ENCODE data around the gene SPTSSA.
A peak's percentile ranks its signal among the peaks of the same experiment; 100 is the strongest.

Gene SPTSSA

DNA sequence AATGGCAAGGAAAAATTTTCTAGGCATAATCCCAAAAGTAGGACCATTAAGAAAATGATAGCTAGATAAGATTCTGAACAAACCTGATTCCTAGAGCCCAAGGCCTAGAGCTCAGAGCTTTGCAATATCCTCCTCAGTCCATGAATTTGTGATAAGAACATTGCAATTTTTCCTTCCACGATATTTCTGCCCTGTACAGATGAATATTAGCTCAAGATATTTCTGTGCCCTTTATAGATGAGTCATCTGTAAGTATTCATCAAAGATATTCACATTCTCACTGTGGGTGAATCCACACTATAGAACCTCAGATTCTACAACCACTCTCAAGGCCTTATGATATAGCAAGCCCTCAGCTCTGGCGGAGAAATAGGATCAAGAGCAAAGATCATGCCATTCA is 40.0 kb upstream of the SPTSSA start:
- TF ChIP-seq POLR2AphosphoS5 (IDR thresholded peaks at IDR 0.05; ENCODE audit: low read depth, low read length) = no peak
- TF ChIP-seq, protein P1, sequence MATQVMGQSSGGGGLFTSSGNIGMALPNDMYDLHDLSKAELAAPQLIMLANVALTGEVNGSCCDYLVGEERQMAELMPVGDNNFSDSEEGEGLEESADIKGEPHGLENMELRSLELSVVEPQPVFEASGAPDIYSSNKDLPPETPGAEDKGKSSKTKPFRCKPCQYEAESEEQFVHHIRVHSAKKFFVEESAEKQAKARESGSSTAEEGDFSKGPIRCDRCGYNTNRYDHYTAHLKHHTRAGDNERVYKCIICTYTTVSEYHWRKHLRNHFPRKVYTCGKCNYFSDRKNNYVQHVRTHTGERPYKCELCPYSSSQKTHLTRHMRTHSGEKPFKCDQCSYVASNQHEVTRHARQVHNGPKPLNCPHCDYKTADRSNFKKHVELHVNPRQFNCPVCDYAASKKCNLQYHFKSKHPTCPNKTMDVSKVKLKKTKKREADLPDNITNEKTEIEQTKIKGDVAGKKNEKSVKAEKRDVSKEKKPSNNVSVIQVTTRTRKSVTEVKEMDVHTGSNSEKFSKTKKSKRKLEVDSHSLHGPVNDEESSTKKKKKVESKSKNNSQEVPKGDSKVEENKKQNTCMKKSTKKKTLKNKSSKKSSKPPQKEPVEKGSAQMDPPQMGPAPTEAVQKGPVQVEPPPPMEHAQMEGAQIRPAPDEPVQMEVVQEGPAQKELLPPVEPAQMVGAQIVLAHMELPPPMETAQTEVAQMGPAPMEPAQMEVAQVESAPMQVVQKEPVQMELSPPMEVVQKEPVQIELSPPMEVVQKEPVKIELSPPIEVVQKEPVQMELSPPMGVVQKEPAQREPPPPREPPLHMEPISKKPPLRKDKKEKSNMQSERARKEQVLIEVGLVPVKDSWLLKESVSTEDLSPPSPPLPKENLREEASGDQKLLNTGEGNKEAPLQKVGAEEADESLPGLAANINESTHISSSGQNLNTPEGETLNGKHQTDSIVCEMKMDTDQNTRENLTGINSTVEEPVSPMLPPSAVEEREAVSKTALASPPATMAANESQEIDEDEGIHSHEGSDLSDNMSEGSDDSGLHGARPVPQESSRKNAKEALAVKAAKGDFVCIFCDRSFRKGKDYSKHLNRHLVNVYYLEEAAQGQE (IDR thresholded peaks at IDR 0.05; ENCODE audit: insufficient read depth in 1 of 2, low read depth in 2 of 2, low read length in 2 of 2) = no peak
- TF ChIP-seq TAF1 (IDR thresholded peaks at IDR 0.05; ENCODE audit: borderline replicate concordance, insufficient read depth, low read length) = no peak
- no peak for TF ChIP-seq SIN3A (IDR thresholded peaks at IDR 0.05; ENCODE audit: borderline replicate concordance, insufficient read depth, low read length)
- TF ChIP-seq FOXP2 (optimal IDR thresholded peaks at IDR 0.05; ENCODE audit: borderline replicate concordance, extremely low read depth, extremely low read length, insufficient read depth) = no peak

DNA sequence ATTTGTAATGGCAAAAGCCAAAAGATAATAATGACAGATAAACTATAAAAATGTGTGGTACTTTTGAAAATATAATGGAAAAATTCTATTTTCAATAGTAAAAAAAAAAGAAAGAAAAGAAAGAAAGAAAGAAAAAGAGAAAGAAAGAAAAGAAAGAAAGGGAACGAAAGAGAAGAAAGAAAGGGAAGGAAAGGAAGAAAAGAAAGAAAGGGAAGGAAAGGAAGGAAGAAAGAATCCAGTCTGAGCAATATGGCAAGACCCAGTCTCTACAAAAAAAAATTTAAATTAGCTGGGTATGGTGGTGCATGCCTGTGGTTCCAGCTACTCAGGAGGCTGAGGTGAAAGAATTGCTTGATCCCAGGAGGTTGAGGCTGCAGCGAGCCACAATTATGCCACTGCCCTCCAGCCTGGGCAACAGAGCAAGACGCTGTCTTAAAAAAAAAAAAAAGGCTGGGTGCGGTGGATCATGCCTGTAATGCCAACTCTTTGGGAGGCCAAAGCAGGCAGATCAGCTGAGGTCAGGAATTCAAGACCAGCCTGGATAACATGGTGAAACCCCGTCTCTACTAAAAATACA is 39.1 kb upstream of the SPTSSA start:
- TF ChIP-seq SIN3A (IDR thresholded peaks at IDR 0.05; ENCODE audit: borderline replicate concordance, insufficient read depth, low read length) (no peak), POLR2AphosphoS5 (IDR thresholded peaks at IDR 0.05; ENCODE audit: low read depth, low read length) (no peak), TAF1 (IDR thresholded peaks at IDR 0.05; ENCODE audit: borderline replicate concordance, insufficient read depth, low read length) (no peak), FOXP2 (optimal IDR thresholded peaks at IDR 0.05; ENCODE audit: borderline replicate concordance, extremely low read depth, extremely low read length, insufficient read depth) (no peak)
- TF ChIP-seq, protein P1 (IDR thresholded peaks at IDR 0.05; ENCODE audit: insufficient read depth in 1 of 2, low read depth in 2 of 2, low read length in 2 of 2) = no peak

DNA sequence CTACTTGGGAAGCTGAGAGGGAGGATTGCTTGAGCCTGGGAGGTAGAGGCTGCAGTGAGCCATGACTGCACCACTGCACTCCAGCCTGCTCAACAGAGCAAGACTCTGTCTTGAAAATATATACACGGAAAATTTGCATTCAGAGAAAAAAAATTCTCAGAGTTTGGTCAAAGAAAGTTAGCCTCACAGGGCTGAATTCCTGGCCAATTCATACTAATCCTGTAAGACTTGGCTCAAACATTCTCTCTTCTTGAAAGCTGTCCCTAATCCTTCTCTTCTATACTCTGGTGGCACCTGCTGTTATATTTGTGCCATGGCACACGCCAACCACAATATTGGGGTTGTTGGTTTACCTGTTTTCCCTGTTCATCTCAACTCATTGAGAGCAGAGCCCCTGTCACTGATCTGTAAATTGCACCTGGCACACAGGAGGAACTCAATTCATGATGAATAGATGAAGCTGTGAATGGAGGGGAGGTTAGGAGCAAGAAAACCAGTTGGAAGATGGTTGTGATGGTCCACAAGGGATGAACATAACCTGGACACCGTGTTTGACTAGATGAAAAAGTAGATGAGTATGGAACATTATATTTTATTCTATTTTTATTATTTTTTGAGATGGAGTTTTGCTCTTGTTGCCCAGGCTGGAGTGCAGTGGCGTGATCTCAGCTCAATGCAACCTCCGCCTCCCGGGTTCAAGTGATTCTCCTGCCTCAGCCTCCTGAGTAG is 36.8 kb upstream of the SPTSSA start:
- TF ChIP-seq SIN3A (IDR thresholded peaks at IDR 0.05; ENCODE audit: borderline replicate concordance, insufficient read depth, low read length) = no peak
- no peak for TF ChIP-seq TAF1 (IDR thresholded peaks at IDR 0.05; ENCODE audit: borderline replicate concordance, insufficient read depth, low read length)

DNA sequence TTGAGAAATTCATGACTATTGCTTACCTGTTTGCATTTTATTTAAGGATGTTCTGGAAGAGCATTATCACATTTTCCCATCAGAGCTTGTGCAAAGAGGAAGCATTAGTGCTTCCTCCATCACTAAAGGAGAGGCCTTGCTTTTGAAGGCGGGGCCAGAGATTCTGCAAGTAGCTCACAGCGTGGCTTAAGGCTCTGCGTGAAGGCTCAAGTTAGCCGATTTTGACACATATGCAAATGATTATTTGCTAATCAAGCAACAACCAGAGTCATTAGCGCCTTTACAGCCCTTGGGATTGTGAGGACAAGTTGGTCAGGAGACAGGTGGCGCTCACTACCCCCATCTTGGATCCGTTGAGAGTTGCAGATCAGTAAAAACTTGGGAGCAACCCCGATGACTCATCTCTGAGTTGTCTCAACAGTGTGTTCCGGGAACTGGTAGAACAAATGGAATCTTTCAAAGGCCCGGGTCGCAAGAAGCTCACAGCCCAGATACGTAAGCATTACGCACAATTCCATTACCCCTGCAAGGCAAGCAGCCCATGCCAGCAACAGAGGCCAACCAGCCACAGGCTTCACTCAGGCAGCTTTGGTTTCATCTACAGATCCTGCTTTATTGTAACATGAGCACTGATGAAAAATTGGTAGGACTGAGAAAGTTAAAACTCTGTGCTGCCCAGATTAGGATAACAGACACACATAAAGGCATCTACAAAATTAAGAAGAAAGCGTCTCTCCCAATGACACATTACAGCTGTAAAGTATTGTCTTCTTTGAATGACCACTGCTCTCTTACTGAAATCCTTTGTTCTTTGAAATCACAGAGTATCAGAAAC is 34.9 kb upstream of the SPTSSA start:
- TF ChIP-seq, protein P1 (IDR thresholded peaks at IDR 0.05; ENCODE audit: insufficient read depth in 1 of 2, low read depth in 2 of 2, low read length in 2 of 2) = 0 out of 4 replicates have a peak, but pooled peaks of 1 of the 2 experiments have one; percentile 20
- no peak for TF ChIP-seq TAF1 (IDR thresholded peaks at IDR 0.05; ENCODE audit: borderline replicate concordance, insufficient read depth, low read length)
- TF ChIP-seq FOXP2 (optimal IDR thresholded peaks at IDR 0.05; ENCODE audit: borderline replicate concordance, extremely low read depth, extremely low read length, insufficient read depth) = no peak
- TF ChIP-seq POLR2AphosphoS5 (IDR thresholded peaks at IDR 0.05; ENCODE audit: low read depth, low read length) = no peak
- TF ChIP-seq SIN3A (IDR thresholded peaks at IDR 0.05; ENCODE audit: borderline replicate concordance, insufficient read depth, low read length) = no peak

DNA sequence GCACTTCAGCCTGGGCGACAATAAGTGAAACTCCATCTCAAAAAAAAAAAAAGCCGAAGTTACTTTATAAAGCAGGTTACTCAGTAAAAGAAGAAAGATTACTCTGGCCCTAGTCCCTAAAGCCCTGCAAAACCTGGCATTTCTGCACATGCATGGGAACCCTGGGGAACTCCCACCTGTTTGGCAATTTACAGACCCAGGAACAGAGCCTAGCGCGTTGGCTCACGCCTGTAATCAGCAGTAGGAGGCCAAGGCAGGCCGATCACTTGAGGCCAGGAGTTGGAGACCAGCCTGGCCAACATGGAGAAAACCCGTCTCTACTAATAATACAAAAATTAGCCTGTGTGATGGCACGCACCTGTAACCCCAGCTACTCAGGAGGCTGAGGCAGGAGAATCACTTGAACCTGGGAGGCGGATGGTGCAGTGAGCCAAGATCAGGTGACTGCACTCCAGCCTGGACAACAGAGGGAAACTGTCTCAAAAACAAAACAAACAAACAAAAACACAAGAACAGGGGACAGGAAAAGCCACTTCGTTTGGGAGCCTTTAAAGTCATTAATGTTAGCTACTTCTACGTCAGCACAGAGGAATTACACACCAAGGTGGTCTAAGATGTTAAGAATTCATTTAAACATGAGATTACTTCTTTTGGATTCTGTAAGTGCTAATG is 34.1 kb upstream of the SPTSSA start:
- TF ChIP-seq FOXP2 (optimal IDR thresholded peaks at IDR 0.05; ENCODE audit: borderline replicate concordance, extremely low read depth, extremely low read length, insufficient read depth) (no peak), POLR2AphosphoS5 (IDR thresholded peaks at IDR 0.05; ENCODE audit: low read depth, low read length) (no peak), SIN3A (IDR thresholded peaks at IDR 0.05; ENCODE audit: borderline replicate concordance, insufficient read depth, low read length) (no peak), TAF1 (IDR thresholded peaks at IDR 0.05; ENCODE audit: borderline replicate concordance, insufficient read depth, low read length) (no peak)

Data from PFSK-1 (cell line).